ENCODE measurements around the gene MRM3.

The MRM3 gene

DNA sequence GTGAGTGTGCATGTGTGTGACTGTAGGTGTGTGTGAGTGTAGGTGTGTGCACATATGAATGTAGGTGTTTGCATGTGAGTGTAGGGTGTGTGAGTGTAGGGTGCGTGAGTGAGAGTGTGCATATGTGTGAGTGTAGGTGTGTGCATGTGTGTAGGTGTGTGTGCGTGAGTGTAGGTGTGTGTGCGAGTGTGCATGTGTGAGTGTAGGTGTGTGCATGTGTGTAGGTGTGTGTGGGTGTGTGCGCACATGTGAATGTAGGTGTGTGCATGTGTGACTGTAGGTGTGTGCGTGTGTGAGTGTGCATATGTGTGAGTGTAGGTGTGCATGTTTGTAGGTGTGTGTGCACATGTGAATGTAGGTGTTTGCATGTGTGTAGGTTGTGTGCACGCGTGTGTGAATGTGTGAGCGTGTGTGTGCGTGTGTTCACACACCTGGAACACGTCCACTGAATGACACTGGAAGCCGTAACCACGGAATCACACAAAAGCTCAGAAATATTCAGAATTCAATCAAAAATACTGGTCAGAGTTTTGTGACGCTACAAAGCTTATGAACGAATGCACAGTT is 30.6 kb downstream of the MRM3 start:
- TF ChIP-seq, protein P1, sequence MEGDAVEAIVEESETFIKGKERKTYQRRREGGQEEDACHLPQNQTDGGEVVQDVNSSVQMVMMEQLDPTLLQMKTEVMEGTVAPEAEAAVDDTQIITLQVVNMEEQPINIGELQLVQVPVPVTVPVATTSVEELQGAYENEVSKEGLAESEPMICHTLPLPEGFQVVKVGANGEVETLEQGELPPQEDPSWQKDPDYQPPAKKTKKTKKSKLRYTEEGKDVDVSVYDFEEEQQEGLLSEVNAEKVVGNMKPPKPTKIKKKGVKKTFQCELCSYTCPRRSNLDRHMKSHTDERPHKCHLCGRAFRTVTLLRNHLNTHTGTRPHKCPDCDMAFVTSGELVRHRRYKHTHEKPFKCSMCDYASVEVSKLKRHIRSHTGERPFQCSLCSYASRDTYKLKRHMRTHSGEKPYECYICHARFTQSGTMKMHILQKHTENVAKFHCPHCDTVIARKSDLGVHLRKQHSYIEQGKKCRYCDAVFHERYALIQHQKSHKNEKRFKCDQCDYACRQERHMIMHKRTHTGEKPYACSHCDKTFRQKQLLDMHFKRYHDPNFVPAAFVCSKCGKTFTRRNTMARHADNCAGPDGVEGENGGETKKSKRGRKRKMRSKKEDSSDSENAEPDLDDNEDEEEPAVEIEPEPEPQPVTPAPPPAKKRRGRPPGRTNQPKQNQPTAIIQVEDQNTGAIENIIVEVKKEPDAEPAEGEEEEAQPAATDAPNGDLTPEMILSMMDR (IDR thresholded peaks at IDR 0.05; ENCODE audit: low read depth, low read length): no peak
- H3K4me3 ChIP-seq (replicated peaks in 1 of 2; ENCODE audit: low read depth in 2 of 2, low read length in 2 of 2): no peak overlapping the region
- DNase-seq (ENCODE audit: low read depth in 2 of 2): no peak

DNA sequence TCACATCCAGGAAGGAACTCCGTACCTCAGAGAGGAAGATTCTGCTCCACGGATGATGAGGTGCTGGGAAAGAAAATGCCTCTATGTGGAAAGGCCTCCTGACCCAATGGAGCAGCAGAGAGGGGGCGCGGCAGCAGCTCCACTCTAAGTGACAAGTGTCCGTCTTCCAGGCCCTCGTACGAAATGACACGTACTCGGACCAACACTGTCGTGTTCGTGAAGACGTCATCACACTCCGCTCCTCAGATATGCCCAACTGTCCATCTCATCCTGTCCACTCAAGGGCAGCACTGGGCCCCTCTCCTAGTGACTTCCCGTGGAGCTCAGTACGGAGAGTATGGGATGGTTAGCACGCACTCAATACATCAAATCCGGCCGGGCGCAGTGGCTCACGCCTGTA is 32.2 kb downstream of the MRM3 start:
- TF ChIP-seq, protein P1 (IDR thresholded peaks at IDR 0.05; ENCODE audit: low read depth, low read length): no peak
- H3K4me3 ChIP-seq (replicated peaks in 1 of 2; ENCODE audit: low read depth in 2 of 2, low read length in 2 of 2): no peak overlapping the region
- DNase-seq (ENCODE audit: low read depth in 2 of 2): no peak

DNA sequence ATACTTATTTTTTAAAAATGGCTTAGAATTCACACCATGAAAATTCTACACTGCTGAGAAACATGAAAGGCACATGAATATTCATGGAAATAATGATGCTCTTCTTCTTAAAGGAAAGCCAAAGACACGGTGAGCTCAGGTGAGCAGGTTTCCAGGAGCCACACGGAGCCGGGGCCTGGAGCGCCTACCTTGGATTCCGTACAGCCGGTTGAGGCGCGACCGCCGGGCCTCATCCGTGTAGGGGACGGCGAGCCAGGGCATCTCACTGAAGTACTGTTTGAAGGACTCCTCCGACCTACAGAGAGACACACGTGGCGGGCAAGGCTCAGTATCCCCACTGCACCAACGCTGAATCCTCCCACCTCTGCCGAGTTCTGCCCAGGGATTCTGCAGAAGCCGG is 37.1 kb downstream of the MRM3 start:
- no peak overlapping the region for H3K4me3 ChIP-seq (replicated peaks in 1 of 2; ENCODE audit: low read depth in 2 of 2, low read length in 2 of 2)
- TF ChIP-seq, protein P1 (IDR thresholded peaks at IDR 0.05; ENCODE audit: low read depth, low read length): no peak
- DNase-seq (ENCODE audit: low read depth in 2 of 2): no peak

DNA sequence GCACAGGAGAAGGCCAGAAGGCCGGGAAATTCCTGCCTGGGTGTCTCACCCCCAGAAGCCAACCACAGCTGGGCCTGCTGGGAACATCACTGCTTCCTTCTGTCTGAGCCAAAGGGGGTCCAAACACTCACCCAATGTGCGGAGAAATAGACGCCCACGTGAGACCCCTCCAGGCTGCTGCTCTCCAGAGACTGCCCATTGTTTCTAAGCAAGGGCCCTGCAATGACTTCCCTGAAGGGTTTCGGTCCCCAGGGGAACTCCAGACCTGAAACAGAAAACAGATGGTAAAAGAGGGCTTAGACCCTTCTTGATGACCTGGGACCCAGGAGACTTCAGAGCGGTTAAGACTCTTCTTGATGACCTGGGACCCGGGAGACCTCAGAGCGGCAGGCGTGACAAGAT is 41.3 kb downstream of the MRM3 start:
- TF ChIP-seq, protein P1 (IDR thresholded peaks at IDR 0.05; ENCODE audit: low read depth, low read length): no peak
- no peak overlapping the region for H3K4me3 ChIP-seq (replicated peaks in 1 of 2; ENCODE audit: low read depth in 2 of 2, low read length in 2 of 2)
- no peak for DNase-seq (ENCODE audit: low read depth in 2 of 2)

DNA sequence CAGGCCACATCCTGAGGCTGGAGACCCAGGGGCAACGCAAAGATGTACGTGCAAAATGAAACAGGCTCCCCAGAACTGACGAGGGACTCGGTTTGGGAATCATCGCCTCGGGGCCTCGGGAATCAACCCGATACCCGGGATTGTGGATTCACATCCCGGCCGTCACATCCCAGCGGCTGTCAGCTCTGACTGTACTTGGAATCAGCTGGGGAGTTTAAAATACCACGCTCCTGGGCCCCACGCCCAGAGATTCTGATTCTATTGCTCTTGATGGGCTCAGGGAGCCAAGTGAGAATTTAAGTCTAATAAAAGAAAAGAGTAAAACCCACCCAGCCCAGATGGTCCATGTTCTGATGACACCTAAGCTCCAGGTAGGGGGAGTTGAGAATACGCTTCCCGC is 42.2 kb downstream of the MRM3 start:
- DNase-seq (ENCODE audit: low read depth in 2 of 2): no peak

DNA sequence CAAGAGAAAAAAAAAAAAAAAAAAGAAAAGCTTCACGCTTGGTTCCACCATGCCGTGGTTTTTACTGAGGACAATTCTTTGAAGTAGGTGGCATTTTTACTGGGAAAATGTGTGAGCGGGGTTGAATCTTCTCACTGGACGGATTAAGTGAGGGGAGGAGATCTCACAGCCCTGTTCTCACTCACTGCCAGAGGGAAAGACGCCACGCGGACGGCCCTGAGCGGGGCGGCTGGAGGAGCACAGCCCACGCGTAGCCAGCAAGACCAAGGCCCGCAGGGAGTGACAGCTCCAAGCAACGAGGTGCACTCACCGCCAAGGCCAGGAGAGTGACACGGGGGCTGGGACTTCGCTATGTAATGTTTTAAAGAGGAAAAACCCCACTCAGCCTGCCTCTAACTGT is 43.1 kb downstream of the MRM3 start:
- DNase-seq (ENCODE audit: low read depth in 2 of 2): no peak
- TF ChIP-seq, protein P1 (IDR thresholded peaks at IDR 0.05; ENCODE audit: low read depth, low read length): no peak
- H3K4me3 ChIP-seq (replicated peaks in 1 of 2; ENCODE audit: low read depth in 2 of 2, low read length in 2 of 2): no peak overlapping the region

More for the DNA sequence above, 42.2 kb downstream of the MRM3 start:
- no peak overlapping the region for H3K4me3 ChIP-seq (replicated peaks in 1 of 2; ENCODE audit: low read depth in 2 of 2, low read length in 2 of 2)
- TF ChIP-seq, protein P1 (IDR thresholded peaks at IDR 0.05; ENCODE audit: low read depth, low read length): no peak

DNA sequence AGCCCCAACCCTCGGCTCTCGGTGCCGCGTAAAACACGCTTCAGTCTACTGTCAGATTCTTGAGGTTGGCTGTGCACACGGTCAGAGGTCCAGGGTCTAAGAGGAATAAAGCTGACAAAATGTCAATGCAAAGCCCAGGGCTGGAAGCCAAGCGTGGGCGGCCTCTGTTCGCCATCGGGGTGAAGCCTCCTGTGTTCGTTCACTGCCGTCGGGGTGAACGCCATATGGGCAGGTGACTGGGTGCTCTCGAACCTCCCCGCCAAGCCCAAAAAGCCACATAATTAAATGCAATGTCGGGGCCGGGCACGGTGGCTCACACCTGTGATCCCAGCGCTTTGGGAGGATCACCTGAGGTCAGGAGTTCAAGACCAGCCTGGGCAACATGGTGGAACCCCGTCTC is 44.6 kb downstream of the MRM3 start:
- no peak overlapping the region for H3K4me3 ChIP-seq (replicated peaks in 1 of 2; ENCODE audit: low read depth in 2 of 2, low read length in 2 of 2)
- TF ChIP-seq, protein P1 (IDR thresholded peaks at IDR 0.05; ENCODE audit: low read depth, low read length): no peak
- DNase-seq (ENCODE audit: low read depth in 2 of 2): no peak
